Stomach (tissue), 4 donors: ENCODE data around the gene MYO5B.

ENCODE experiments used
- CTCF ChIP-seq, 7 experiments: fragments of 450-650 bp in 4 of 7; fragments of 200-600 bp in 3 of 7; sonication (generic) in 3 of 7; IDR thresholded peaks; one replicate each; pipeline ENCODE4 v1.5.1; 2016 to 2019; ENCODE audit warnings: antibody characterized with exemption in 7 of 7, control low read depth in 2 of 7, mild to moderate bottlenecking in 1 of 7
- POLR2A ChIP-seq, 4 donors: fragments of 450-650 bp; IDR thresholded peaks; one replicate each; pipeline ENCODE4 v1.6.1; 2016; ENCODE audit warnings: antibody characterized with exemption in 4 of 4, control low read depth in 2 of 4, mild to moderate bottlenecking in 1 of 4, moderate library complexity in 1 of 4

- TF ChIP-seq POLR2A (IDR thresholded peaks at IDR 0.05) (no peak), CTCF (IDR thresholded peaks at IDR 0.05) (no peak)
These were observed 315.7 kb downstream of the MYO5B start for GRCh38 chr18:49879271-49879580.
